Activated T-cell treated with anti-CD3 and anti-CD28 coated beads, Interleukin-2, amount 50 U/mL, for 1 hour (primary cell): ENCODE measurements around the gene ZNF669.

Source experiments
- DNase-seq: peaks from one replicate; pipeline ENCODE4 v3.0.0-alpha.2; 2020

ZNF669 gene

DNA sequence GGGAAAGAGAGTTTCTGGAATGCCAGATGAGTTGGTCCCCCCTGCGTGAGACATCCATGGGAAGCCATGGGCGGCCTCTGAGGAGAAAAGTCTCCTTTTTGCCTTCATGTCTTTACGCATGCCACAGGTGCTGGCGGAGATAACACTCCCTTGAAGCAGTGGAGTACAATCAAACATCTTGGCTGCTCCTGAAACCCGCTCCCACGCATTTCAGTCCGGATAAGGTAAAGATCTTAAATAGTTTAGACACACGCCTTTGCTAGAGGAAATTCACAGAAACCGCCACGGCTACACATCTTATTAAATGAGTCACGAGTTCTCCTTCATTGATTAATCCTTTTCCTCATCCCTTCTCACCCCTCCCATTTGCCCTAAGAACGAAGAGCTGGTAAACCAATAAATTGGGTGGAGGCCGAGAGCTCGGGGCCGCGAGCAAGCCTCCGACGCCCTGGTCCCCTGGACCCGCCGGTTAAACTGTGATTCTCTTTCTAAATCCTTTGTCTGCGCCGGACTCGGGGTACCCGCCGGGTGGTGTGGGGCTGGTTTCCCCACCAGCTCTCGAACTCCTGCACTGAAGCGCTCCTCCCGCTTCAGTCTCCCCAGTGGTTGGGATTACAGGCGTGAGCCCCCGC, 6.6 kb upstream of the ZNF669 start:
- DNase-seq: no peak

DNA sequence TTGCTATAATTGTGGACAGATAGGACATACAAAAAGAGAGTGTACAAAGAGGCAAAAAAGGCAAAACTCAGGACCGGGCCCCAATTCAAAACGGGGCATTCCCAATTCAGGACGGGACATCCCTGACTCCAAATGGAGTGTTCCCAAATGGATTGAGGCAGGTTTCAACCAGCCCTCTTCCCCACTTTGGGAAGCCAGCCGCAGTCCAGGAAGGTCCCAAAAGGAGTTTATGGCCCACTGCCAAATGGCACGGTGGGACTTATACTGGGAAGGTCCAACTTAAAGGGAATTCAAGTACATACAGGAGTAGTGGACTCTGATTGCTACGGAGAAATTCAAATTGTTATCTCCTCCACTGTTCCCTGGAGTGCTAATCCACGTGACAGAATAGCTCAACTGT, 3.5 kb upstream of the ZNF669 start:
- no peak for DNase-seq

DNA sequence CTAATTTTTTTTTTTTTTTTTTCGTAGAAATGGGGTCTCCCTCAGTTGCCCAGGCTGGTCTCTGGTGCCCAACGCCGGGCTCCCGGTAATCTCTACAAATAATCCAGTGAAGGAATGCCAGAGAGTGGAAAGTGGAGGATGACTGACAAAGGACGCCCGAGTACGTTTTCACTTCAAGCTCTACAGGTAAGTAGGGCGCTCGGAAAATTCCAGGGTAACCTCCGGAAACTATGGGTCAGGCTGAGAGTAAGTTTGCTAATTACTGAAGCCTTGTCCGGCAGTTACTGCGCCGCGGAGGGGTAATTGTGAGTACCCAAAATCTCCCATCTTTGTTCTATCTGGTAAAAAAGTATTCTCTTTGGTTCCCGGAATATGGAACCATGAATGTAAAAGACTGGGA, 1.8 kb upstream of the ZNF669 start:
- no peak for DNase-seq

DNA sequence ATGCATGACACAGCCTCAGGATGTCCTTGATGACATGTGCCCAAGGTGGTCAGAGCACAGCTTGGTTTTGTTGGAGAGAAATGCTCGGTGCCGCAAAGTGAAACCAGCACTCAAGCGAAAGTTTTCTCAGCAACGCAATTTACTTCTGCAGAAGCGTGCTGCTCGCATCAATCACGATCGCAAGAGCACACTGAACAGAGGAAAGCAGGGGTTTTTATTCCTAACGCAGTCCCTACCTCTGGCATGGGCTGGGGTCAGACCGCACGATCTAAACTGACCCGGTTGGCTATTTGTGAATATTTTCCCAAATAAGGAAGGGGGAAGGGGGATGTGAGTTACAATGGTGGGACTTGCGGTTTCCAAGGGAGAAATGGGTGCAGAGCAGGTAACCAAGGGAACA, 809 bp upstream of the ZNF669 start:
- no peak for DNase-seq

DNA sequence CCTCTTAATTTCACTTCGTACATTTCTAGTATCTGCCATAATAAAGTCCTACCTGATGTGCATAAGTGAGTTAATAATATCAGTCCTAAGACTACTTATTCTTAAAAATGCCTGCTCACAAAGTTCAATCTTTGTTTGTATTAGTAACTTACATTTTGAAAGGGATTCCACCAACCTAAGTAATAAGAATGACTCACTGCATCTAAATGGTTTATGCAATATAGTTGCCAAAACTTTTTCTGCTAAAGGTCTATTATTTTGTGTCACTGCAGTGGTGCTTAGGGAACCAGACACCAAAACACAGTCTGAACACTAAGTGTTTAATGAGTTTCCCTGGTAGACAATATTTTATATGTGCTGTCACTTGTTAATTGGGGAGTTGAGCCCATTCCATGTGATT, 1.8 kb downstream of the ZNF669 start:
- no peak for DNase-seq

DNA sequence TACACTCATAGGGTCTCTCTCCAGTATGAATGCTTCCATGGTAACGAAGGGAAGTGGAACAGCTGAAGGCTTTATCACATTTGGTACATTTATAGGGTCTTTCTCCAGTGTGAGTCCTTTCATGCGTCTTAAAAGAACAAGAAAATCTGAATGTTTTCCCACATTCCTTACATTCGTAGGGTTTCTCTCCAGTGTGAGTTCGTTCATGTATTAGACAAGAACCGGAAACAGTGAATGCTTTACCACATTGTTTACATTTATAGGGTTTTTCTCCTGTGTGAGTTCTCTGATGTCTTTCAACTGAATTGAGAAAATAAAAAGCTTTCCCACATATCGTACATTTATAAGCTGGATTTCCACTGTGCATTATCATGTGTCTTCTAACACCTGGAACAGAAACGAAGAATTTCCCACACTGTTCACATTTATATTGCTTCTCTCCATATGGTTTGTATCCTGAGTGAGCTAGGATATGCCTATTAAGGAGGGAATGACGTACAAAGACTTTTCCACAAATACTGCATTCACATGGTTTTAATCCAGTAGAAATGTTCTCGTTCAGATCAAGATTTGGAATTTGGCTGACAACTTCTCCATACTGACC, 3.4 kb downstream of the ZNF669 start:
- DNase-seq: no peak

DNA sequence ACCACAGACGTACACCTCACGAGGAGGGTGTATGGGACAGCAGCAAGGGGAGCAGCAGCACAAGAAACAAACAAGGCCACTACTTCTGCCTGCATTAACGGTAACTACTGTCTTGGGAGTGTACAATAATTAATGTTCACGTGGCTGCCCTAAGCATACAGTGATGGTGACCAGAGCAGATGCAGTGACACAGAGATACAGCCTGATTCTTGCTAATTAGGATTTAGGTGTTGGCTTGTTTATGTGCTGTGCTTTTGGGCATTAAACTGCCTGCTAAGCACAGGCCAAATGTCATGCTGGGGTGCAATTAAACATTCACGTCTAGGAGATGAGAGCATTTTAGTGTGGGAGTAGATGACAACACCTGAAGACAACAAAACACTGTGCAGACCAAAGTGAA, 7.2 kb downstream of the ZNF669 start:
- DNase-seq: no peak

DNA sequence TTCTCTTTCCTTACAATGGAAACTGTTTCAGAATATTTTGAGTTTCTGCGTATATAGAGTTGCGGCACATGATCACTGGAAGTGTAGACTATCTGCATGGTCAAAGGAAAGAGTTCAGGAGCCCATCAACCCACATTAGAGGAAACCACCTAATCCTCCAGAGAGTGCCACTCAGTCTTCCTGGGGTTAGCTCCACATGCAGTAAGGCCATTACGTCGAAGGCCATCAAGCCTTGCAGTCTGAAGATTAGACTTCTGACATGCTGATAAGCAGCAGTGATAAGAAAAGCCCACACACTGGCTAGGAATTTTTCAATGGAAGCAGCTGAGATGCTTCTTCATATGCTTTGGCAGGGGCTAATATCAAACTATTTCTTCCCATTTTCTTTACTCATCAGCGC, 7.6 kb downstream of the ZNF669 start:
- no peak for DNase-seq

DNA sequence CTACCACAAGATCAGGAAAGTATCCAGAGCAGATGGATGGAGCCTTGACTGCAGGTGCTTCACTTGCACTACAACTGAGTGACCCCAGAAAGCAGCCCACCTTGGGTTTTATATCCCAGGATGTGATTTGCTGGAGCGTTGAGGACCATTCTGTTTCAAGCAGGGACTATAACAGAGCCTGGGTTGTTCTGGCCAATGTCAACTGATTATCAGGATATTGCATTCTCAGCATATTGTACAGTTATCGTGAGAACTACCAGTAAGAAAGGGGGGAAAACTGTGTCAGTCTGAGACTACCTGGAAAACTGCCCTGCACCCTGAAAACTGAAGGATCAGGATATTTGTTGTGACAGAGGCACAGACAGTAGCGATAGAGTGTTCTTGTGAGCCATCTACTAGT, 8.0 kb downstream of the ZNF669 start:
- DNase-seq: no peak

DNA sequence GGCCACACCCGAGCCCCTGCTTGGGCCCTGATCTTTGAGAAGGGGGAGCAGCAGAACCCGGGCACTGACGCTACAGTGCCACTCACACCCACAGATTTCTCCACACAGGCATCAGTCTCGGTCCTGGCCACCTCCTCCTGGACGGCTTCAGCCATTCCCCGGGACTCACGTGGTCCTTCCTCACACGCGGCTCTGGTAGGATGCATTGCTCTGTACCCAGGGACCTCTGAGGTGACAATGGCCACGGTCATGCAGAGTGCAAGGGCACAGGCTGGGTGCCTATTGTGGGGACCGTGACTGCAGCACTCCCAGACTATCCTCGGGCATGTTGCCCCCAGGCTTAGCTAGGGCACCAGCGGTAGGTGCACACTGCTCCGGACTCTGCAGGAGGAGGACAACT, 13.7 kb downstream of the ZNF669 start:
- no peak for DNase-seq

DNA sequence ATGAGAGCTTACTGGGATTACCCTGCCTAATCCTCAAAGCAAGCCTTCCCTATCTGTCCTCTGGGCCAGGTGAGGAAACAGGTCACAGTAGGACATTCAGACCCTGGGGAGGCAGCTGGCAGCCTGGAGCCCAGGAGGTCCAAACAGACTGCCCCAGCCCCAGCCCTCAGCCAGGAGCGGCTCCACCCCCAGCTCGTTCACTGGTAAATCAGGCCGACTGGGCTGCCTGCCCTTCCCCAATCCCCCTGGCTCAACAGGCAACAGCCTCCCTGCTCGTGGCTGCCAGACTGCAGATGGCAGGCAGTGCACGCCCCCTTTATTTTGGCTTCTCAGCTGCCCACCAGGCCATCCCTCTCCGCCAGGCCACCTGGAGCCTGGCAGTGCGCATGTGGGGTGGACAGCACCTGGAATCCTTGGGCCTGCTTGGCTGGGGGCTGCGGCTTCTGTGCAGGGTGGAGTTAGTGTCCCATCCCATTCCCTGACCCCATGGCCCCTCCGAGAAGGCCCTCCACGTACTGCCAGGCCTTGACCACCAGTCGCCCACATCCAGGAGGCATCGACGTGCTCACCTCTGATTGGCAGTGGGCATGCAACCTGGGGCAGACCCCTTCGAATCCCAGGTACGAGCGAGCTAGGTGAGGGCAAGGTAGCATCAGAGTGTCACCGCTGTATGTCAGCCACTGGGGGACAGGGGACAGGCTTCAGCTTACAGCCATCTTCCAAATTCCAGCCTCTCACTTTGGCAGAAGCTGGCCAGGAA, 14.4 kb downstream of the ZNF669 start:
- no peak for DNase-seq

DNA sequence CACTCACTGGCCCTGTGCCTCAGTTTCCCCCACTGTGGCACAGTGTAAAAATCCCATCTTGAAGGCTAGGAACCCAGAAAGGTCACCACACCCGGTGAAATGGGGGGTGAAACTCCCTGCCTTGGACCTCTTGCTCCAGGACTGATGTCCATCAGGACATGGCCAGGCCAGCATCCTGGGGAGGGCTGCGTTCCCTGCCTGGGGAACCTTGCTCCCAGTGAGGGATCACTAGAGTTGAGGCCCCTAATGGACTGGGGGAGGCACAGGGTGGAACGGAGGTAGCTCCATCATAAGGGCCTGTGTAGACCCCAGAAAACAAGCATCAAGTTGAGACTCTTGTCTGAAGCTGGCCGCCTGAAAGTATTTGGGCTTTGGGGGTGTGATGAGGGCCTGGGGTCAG, 15.2 kb downstream of the ZNF669 start:
- DNase-seq: no peak

DNA sequence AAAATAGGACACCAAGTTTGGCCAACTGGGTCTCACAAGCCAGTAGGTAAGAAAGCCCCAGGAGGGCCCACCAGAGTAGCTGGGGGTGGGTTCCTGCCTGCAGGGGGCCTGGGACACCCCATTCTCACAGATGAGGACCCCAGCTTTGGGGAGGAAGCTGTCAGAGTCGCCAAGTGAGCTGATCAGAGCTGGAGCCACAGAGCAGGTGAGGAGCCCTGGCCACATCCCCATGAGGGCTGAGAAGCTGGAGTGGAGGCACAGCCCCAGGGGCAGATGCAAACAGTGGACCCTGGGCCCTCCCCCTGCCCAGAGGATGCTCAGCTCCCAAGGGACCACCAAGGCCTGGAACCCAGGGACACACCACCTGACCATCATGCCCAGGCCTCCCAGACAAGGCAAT, 16.9 kb downstream of the ZNF669 start:
- DNase-seq: no peak

DNA sequence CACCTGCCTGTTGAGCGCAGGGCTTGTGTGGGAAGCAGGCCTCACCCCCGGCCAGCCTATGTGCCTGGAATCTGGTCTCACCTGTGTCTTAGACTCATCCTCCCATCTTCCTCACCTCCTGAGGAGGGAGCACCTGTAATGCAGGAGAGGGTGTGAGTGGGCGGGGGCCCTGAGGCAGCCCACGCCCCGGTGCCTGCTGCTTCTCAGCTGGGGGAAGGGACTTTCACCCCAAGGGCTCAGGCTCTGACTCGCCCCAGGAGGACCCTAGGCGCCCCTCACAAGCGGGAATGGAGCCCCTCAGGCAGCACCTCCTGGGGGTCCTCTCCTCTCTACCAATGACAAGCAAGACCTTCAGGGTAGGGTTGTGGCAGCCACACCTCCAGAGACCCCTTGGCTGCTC, 18.8 kb downstream of the ZNF669 start:
- DNase-seq: no peak

DNA sequence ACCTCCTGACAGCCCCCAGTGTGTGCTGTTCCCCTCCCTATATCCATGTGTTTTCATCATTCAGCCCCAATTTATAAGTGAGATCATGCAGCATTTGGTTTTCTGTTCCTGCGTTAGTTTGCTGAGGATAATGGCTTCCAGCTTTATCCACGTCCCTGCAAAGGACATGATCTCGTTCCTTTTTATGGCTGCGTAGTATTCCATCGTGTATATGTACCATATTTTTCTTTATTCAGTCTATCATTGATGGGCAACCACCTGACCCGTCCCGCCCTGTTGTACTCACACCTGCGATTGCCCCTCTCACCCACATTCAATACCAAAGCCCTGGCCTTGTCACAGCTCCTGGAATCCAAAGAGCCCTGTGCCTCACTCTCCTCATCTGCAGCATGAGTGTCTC, 19.4 kb downstream of the ZNF669 start:
- no peak for DNase-seq

DNA sequence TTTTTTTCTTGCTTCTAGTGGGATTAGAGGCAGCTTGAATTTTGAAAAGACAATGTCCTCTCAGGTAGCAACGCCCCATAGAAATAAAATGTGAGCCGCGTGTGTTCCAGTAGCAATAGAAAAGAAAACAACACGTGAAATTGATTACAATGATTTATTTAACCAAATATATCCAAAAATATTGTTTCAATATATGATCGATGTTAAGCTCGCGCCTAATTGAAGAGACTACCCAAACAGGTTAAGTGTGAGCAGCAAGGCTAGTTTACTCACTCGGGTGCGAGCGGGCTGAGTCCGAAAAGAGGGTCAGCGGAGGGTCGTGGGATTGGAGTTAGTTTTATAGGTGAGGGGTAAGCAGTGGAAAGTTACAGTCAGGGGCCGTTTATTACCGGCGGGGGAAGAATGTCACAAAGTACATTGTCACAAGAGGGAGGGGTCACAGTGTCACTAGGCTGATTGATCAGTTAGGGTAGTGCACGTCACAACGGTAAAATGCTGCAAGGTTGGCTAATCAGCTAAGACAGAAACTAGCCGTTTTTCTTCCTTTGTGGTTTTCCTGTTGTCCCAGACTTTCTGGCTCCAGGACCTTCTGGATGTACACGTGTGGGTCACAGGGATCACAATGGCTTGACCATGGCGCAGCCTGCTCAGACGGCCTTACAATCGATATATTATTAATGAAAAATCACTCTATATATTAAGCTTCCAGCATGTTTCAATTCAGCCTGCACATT, 24.8 kb downstream of the ZNF669 start:
- no peak for DNase-seq

DNA sequence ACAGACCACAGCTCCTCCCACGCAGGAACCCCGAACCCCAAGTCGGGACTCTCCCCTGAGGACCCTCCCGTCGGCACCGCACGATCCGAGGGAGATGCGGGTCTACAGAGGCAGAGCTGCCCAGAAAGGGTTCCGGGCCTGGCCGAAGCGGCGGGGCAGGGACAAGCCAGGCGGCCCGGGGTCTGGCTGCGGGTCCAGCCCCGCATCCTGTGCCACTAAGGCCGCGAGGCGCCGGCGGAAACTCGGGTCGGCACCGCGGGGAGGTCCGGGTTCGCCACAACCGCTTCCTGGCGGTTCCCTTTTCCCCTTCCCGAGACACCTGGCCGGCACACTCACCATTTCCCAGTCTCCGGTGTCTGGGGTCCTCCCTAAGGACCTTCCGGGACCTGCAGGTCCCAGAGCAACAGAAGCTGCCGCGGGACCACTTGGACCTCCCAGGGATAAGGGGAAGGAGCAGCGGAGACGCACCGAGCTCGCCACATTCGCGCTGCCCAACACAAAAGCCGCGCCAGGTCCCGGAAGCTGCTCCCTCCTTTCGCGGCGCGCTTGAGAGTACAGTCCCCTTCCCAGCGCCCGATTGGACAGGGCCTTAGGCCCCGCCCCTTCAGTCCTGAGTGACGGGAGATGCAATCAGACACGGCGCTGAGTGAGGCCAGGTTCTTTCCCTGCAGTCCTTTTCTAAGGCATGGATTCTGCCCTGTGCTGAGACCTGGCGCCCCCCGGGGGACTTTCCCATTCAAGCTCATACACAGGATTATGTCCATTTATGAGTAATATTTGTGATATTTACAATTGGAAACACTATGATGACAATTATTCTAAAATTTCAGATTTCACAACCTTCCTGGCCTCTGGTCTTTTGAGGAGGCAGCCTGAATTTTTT, 25.7 kb downstream of the ZNF669 start, which contains the start of gene ZNF670:
Gene ZNF670 (minus strand): TSS at position 554 of the 883 bp plus-strand sequence. CDS start 215 bp downstream, at position 339.
- DNase-seq: peak; percentile 82

DNA sequence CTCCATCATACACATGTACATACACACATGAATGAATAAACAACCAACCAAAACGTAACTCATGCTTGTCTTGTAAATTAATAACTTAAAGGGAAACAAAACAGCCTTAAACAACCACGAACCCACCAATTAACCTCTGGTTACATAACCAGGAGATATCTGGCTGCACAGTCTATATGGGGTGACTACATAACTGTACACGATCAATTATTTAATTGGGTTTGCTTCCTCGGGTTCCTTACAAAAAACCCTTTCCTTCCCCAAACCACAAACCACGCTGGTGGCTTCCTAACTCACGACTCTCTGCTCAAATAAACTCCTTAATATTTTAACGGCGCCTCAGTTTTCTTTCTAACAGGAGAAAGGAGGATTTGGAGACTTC, 26.3 kb downstream of the ZNF669 start:
- no peak for DNase-seq

DNA sequence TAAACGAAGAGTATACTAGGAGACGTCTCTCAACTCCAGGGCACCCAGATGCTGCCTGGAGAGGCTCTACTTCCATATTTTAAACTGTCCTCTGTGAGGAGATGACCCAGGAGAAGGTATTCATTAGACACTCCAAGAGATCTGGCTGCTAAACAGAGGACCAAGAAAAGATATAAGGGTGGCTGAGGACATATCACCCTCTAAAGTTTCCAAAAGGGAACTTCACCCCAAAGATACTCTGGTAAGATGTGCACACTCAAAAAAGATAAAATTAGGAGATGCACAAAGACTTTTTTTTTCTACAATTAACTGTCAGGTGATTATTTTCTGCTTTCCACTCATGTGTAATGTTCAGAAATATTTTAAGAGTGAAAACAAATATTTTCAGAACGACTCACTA, 26.9 kb downstream of the ZNF669 start:
- DNase-seq: no peak

DNA sequence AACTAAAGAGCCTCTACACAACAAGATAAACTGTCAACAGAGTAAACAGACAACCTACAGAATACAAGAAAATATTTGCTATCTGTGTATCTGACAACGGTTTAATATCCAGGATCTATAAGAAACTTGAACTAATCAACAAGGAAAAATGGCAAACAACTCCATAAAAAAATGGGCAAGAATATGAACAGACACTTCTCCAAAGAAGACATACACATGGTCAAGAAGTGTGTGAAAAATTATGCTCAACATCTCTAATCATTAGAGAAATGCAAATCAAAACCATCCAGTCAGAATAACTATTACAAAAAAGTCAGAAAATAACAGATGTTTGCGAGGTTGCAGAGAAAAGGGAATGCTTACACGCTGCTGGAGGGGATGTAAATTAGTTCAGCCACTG, 33.5 kb downstream of the ZNF669 start:
- no peak for DNase-seq

DNA sequence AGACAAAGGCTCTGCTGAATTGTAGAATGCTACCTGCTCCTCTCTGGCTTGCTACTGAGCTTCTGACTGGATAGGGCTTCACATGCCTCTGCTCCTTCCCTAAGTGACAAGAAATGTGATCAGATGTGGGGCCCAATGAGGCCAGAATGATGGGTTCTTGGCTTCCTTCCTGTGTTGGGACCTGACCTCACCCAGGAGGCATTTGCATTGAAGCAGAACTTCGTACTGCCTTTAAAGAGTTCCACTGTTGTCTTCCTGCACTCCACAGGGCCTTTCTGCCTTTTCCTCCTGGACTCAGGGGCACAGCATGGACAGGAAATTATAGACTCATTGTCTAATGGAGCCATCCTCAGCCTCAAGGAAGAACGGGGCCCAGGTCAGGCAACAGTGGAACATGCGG, 39.9 kb downstream of the ZNF669 start:
- DNase-seq: no peak

DNA sequence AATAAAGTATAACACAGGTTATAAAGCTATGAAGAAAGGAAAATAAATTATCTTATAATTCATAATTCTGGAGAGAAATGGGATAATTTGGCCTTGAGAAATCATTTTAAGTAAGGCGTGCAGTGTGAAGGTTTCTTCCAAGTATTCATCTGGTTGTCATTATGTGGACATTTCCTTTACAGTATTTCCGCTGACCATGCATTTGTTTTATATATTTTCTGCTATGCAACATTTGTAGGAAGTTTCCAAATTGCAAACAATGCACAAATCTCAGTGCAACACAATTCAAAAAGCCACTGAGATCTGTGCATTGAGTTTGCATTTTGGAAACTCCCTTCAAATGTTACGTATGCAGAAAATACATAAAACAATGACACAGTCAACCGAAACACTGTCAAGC, 43.4 kb downstream of the ZNF669 start:
- DNase-seq: no peak

DNA sequence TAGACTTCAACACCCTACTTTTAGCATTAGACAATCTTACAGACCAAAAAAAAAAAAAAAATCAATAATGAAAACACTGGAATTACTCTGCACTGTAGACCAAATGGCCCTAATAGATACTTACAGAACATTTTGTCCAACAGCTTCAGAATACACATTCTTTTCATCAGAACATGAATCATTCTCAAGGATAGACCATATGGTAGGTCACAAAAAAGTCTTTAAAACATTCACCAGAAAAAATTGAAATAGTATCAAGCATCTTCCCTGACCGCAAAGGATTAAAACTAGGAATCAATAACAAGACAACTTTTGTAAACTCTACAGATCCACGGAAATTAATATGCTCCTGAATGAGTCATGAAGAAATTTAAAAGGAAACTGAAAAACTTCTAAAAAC, 48.1 kb downstream of the ZNF669 start:
- DNase-seq: no peak
